ENCODE measurements around the gene UBTF. TPM values are rescaled to one million over a fixed set of nuclear protein-coding genes. Genes with fewer than 3 reads are reported as not detected.

UBTF gene
- total and polyA plus RNA-seq, 9 of the 15 experiments (the other 6 are each of a cell fraction or from before 2014, with no cell fraction given): 1.2 to 113 (median 83.6) TPM

- Histone ChIP-seq H3K4me2 (ENCODE audit: insufficient read depth, low read length) (no peak overlapping the region), H3K9me1 (ENCODE audit: control insufficient read depth, insufficient read depth, low read length) (no peaks in the 10 kb centered on the region), H3K36me3 (ENCODE audit: control insufficient read depth, insufficient read depth, low read length) (no peaks in the 10 kb centered on the region), H3K4me3 (no peak overlapping the region), H3K27ac (ENCODE audit: extremely low read depth, low read depth, low read length) (no peak overlapping the region), H2AFZ (ENCODE audit: low read depth, low read length) (no peak overlapping the region), H3K4me1 (replicated peaks in 1 of 2; ENCODE audit: control insufficient read depth in 2 of 2, insufficient read depth in 2 of 2, low read length in 2 of 2) (peaks cover 2 to 28% of the 10 kb centered on the region in 2 experiments; a peak in 3 of 5 replicates), H3K79me2 (ENCODE audit: control insufficient read depth, insufficient read depth, low read length) (peaks cover 19% of the 10 kb centered on the region), H3K9me3 (replicated peaks; ENCODE audit: control insufficient read depth, insufficient read depth, low read depth, low read length) (no peaks in the 10 kb centered on the region), H3K9ac (ENCODE audit: insufficient read depth in 1 of 2, low read depth in 2 of 2, low read length in 2 of 2) (no peak overlapping the region), H4K20me1 (replicated peaks; ENCODE audit: control insufficient read depth, insufficient read depth, low read length) (no peaks in the 10 kb centered on the region), H3K27me3 (ENCODE audit: control insufficient read depth in 2 of 2, insufficient read depth in 2 of 2, low read length in 2 of 2) (no peaks in the 10 kb centered on the region)
- POLR2A ChIA-PET: interaction anchor here (0.6 to 1.4 kb wide), 2 partner anchors 30 to 43 kb away, joined by 3 to 6 read pairs; no protein-coding TSS in a partner anchor
- TF ChIP-seq CLOCK (CRISPR knock-in tag; IDR thresholded peaks at IDR 0.05; ENCODE audit: borderline replicate concordance) (no peak), TAL1 (IDR thresholded peaks at IDR 0.05) (no peak), ZNF175 (CRISPR knock-in tag; IDR thresholded peaks at IDR 0.05; ENCODE audit: low read depth) (no peak), ZNF551 (CRISPR knock-in tag; IDR thresholded peaks at IDR 0.05) (no peak), SUPT5H (IDR thresholded peaks at IDR 0.05) (no peak), ZNF79 (CRISPR knock-in tag; IDR thresholded peaks at IDR 0.05; ENCODE audit: low read depth) (no peak), SAFB (IDR thresholded peaks at IDR 0.05; ENCODE audit: borderline replicate concordance, low read depth, low read length) (no peak), POLR2AphosphoS2 (IDR thresholded peaks at IDR 0.05; ENCODE audit: low read length) (no peak), CBX1 (IDR thresholded peaks at IDR 0.05; ENCODE audit: low read depth) (no peak), TAF9B (IDR thresholded peaks at IDR 0.05; ENCODE audit: partially characterized antibody) (no peak), SPI1 (IDR thresholded peaks at IDR 0.05; ENCODE audit: borderline replicate concordance, low read depth, low read length) (no peak), ZNF717 (CRISPR knock-in tag; IDR thresholded peaks at IDR 0.05) (no peak), ZNF184 (CRISPR knock-in tag; IDR thresholded peaks at IDR 0.05) (no peak), E2F4 (CRISPR knock-in tag; IDR thresholded peaks at IDR 0.05; ENCODE audit: low read depth) (no peak), ZC3H8 (IDR thresholded peaks at IDR 0.05) (no peak), MEF2A (IDR thresholded peaks at IDR 0.05; ENCODE audit: control insufficient read depth, low read depth, low read length) (no peak)
- in situ Hi-C loops (cut with MboI) (no loop called here), intact Hi-C loops (cut with micrococcal nuclease) (no loop called here)
- no peak for DNase-seq (ENCODE audit: extremely low read depth in 1 of 4, low spot score in 3 of 4)
- WGBS (ENCODE audit: insufficient coverage, low coverage, missing lambda C conversion rate): 47% methylated on average over 7 of the region's 7 CpGs
- BruUV-seq (replicated peaks): no TSS peak
- no peak for ATAC-seq
- FAIRE-seq: no peak
- CTCF ChIA-PET (ENCODE audit: low intra/inter-chr PET ratio): no interaction called here
Observed at GRCh38 chr17:44223541-44224071, 4.1 kb upstream of the UBTF start.

Data from K562 (cell line).